ENCODE results near the gene SMYD3. TPM values are rescaled to one million over a fixed set of nuclear protein-coding genes. Genes with fewer than 3 reads are reported as not detected.

Gene SMYD3
- total RNA-seq, 1 experiment from 2014 or later: 35.1 TPM

DNA sequence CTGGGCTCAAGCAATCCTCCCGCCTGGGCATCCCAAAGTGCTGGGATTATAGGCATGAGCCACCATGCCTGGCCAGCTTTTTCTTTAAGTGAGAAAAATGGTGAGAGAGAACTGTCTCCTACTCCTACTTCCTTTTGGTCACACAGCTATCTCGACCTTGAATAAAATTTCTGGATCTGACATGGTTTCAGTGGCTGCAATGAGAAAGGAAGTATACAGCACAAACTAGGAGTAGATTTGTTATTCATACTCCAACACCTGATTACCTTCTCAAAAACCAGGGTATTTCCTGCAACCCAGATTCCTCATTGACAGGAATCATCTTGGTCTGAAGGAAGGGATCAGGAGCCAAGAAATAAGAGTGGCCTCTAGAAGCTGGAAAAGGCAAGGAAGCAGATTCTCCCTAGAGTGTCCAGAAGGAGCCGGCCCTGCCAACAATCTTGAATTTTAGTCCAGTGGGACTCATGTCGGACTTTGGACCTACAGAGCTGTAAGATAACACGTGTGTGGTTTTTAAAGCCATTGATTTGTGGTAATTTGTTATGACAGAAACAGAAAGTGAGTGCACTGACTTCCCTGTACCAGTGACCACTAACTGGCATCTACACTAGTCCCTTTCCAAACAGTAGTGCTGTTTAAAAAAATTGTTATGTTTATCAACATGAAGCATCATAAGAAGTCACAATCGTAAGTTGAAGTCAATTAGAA lies 516.6 kb downstream of the SMYD3 start:
- H3K36me3 Mint-ChIP-seq (ENCODE audit: insufficient read depth, unreplicated experiment): no peaks in the 10 kb centered on the region
- no peaks in the 10 kb centered on the region for H3K27me3 Mint-ChIP-seq (ENCODE audit: unreplicated experiment)
- H3K4me3 Mint-ChIP-seq (ENCODE audit: low read depth, unreplicated experiment): no peak overlapping the region
- no peak for TF ChIP-seq CTCF (IDR thresholded peaks at IDR 0.05; ENCODE audit: unreplicated experiment)
- intact Hi-C loops (cut with micrococcal nuclease; ENCODE audit: unreplicated experiment): no loop called here
- H3K9me3 Mint-ChIP-seq (ENCODE audit: low read depth, unreplicated experiment): no peaks in the 10 kb centered on the region
- H3K27ac Mint-ChIP-seq (ENCODE audit: unreplicated experiment): no peak overlapping the region
- H3K4me1 Mint-ChIP-seq (ENCODE audit: low read depth, unreplicated experiment): peaks cover 8% of the 10 kb centered on the region
- DNase-seq: no peak
- CTCF ChIA-PET: no interaction called here
- BruUV-seq (replicated peaks): no TSS peak

- H3K4me1 Mint-ChIP-seq (ENCODE audit: low read depth, unreplicated experiment): peaks cover 8% of the 10 kb centered on the region
- no peak for DNase-seq
- H3K9me3 Mint-ChIP-seq (ENCODE audit: low read depth, unreplicated experiment): no peaks in the 10 kb centered on the region
- H3K4me3 Mint-ChIP-seq (ENCODE audit: low read depth, unreplicated experiment): no peak overlapping the region
- H3K27ac Mint-ChIP-seq (ENCODE audit: unreplicated experiment): no peak overlapping the region
- intact Hi-C loops (cut with micrococcal nuclease; ENCODE audit: unreplicated experiment): no loop called here
- BruUV-seq (replicated peaks): no TSS peak
- no peak for TF ChIP-seq CTCF (IDR thresholded peaks at IDR 0.05; ENCODE audit: unreplicated experiment)
- CTCF ChIA-PET: no interaction called here
- H3K27me3 Mint-ChIP-seq (ENCODE audit: unreplicated experiment): no peaks in the 10 kb centered on the region
- H3K36me3 Mint-ChIP-seq (ENCODE audit: insufficient read depth, unreplicated experiment): no peaks in the 10 kb centered on the region
Measured at GRCh38 chr1:245988393-245989078, 518.5 kb downstream of the SMYD3 start.

DNA sequence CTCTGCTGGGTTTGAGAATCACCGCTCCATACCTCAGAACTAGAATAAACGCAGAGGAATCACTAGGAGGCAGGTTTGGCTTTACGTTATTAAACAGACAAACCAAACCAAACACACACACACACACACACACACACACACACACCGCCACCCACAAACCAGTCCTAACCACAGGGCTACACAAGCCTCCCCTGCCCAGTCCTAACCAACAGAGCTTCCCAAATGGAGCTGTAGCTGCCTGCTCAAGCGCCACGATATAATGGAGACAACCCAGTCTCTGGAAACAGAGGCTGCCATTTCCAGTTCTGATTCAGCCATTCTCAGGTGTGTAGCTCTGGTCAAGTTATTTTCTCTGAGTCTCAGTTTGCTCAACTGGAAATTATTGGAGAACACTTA lies 519.1 kb downstream of the SMYD3 start:
- Mint-ChIP-seq H3K4me3 (ENCODE audit: low read depth, unreplicated experiment) (no peak overlapping the region), H3K27me3 (ENCODE audit: unreplicated experiment) (no peaks in the 10 kb centered on the region), H3K4me1 (ENCODE audit: low read depth, unreplicated experiment) (peaks cover 8% of the 10 kb centered on the region), H3K36me3 (ENCODE audit: insufficient read depth, unreplicated experiment) (no peaks in the 10 kb centered on the region), H3K9me3 (ENCODE audit: low read depth, unreplicated experiment) (no peaks in the 10 kb centered on the region), H3K27ac (ENCODE audit: unreplicated experiment) (no peak overlapping the region)
- DNase-seq: no peak
- CTCF ChIA-PET: no interaction called here
- no TSS peak for BruUV-seq (replicated peaks)
- intact Hi-C loops (cut with micrococcal nuclease; ENCODE audit: unreplicated experiment): no loop called here
- TF ChIP-seq CTCF (IDR thresholded peaks at IDR 0.05; ENCODE audit: unreplicated experiment): no peak

GRCh38 chr1:245987577-245987976 lies 519.5 kb downstream of the SMYD3 start:
- Mint-ChIP-seq H3K36me3 (ENCODE audit: insufficient read depth, unreplicated experiment) (no peaks in the 10 kb centered on the region), H3K27ac (ENCODE audit: unreplicated experiment) (no peak overlapping the region), H3K27me3 (ENCODE audit: unreplicated experiment) (no peaks in the 10 kb centered on the region), H3K9me3 (ENCODE audit: low read depth, unreplicated experiment) (no peaks in the 10 kb centered on the region), H3K4me3 (ENCODE audit: low read depth, unreplicated experiment) (no peak overlapping the region), H3K4me1 (ENCODE audit: low read depth, unreplicated experiment) (peaks cover 8% of the 10 kb centered on the region)
- BruUV-seq (replicated peaks): no TSS peak
- CTCF ChIA-PET: no interaction called here
- DNase-seq: no peak
- no peak for TF ChIP-seq CTCF (IDR thresholded peaks at IDR 0.05; ENCODE audit: unreplicated experiment)
- intact Hi-C loops (cut with micrococcal nuclease; ENCODE audit: unreplicated experiment): no loop called here
